Effector memory CD8-positive, alpha-beta T cell (primary cell): ENCODE data around the gene TMEM269.

Experiments used
- ATAC-seq: fragments of 150-1000 bp; cut with Tn5 transposase; replicated peaks from 2 replicates; pipeline ENCODE4 v1.10.0; 2021; ENCODE audit warnings: mild to moderate bottlenecking, moderate library complexity
- DNase-seq, 3 experiments: peaks; one replicate each; pipeline ENCODE4 v3.0.0; 2021
- H3K27ac Mint-ChIP-seq, 2 donors: one replicate each; pipeline ENCODE4 v1.8.0; 2022; ENCODE audit warnings: mild to moderate bottlenecking in 2 of 2, mixed read lengths in 2 of 2, moderate library complexity in 2 of 2
- H3K27me3 Mint-ChIP-seq, 2 donors: one replicate each; pipeline ENCODE4 v1.8.0; 2022; ENCODE audit warnings: mixed read lengths in 2 of 2
- H3K36me3 Mint-ChIP-seq: one replicate; pipeline ENCODE4 v1.8.0; 2022; ENCODE audit warnings: mild to moderate bottlenecking, moderate library complexity, mixed read lengths; ENCODE audit not compliant: insufficient read depth
- H3K4me1 Mint-ChIP-seq, 2 donors: one replicate each; pipeline ENCODE4 v1.8.0; 2022; ENCODE audit warnings: low read depth in 2 of 2, mixed read lengths in 2 of 2
- H3K4me3 Mint-ChIP-seq, 2 donors: one replicate each; pipeline ENCODE4 v1.8.0; 2022; ENCODE audit warnings: mild to moderate bottlenecking in 2 of 2, mixed read lengths in 2 of 2, moderate library complexity in 2 of 2
- H3K9me3 Mint-ChIP-seq, 2 donors: one replicate each; pipeline ENCODE4 v1.8.0; 2022; ENCODE audit warnings: mixed read lengths in 2 of 2

TMEM269 gene

GRCh38 chr1:42845866-42846256 is 61.1 kb downstream of the TMEM269 start:
- peak overlapping the region; percentile 85 to 94 for H3K4me3 Mint-ChIP-seq

GRCh38 chr1:42846257-42847110 is 61.7 kb downstream of the TMEM269 start, which contains the start of gene ZNF691:
Gene ZNF691 (plus strand): TSS chr1:42846613. CDS start chr1:42849659, 3,046 bp downstream.
- ATAC-seq, result peak; percentile 97
- Mint-ChIP-seq H3K36me3 (no peaks in the 10 kb centered on the region), H3K9me3 (no peaks in the 10 kb centered on the region), H3K4me3 (peak within 1 kb of the TSS; percentile 85 to 94), H3K27me3 (no peaks in the 10 kb centered on the region), H3K4me1 (peaks cover 22 to 26% of the 10 kb centered on the region in 2 donors), H3K27ac (peak within 1 kb of the TSS; percentile 63 to 92)
- peak; percentile 78 to 85 (median 82) for DNase-seq

More at GRCh38 chr1:42845866-42846256, 61.1 kb downstream of the TMEM269 start:
- ATAC-seq (peak; percentile 5), DNase-seq (no peak)
- no peaks in the 10 kb centered on the region for H3K36me3 Mint-ChIP-seq
- no peaks in the 10 kb centered on the region for H3K9me3 Mint-ChIP-seq
- H3K4me1 Mint-ChIP-seq, result peaks cover 22 to 26% of the 10 kb centered on the region in 2 donors
- H3K27ac Mint-ChIP-seq, result peak overlapping the region; percentile 63 to 92
- H3K27me3 Mint-ChIP-seq, result no peaks in the 10 kb centered on the region

- peaks cover 22 to 26% of the 10 kb centered on the region in 2 donors for H3K4me1 Mint-ChIP-seq
- no peak for DNase-seq
- no peaks in the 10 kb centered on the region for H3K36me3 Mint-ChIP-seq
- H3K27ac Mint-ChIP-seq, result peak overlapping the region; percentile 63 to 92
- no peaks in the 10 kb centered on the region for H3K27me3 Mint-ChIP-seq
- no peak for ATAC-seq
- H3K9me3 Mint-ChIP-seq, result no peaks in the 10 kb centered on the region
- H3K4me3 Mint-ChIP-seq, result peak overlapping the region; percentile 85 to 94
Observed at GRCh38 chr1:42847111-42847595, 62.4 kb downstream of the TMEM269 start.

GRCh38 chr1:42847721-42848460 is 63.1 kb downstream of the TMEM269 start:
- Mint-ChIP-seq H3K4me3 (peak overlapping the region; percentile 85 to 94), H3K36me3 (no peaks in the 10 kb centered on the region), H3K9me3 (no peaks in the 10 kb centered on the region), H3K4me1 (peaks cover 22 to 26% of the 10 kb centered on the region in 2 donors), H3K27me3 (no peaks in the 10 kb centered on the region), H3K27ac (peak overlapping the region; percentile 63 to 92)
- no peak for DNase-seq
- ATAC-seq, result no peak

- Mint-ChIP-seq H3K27me3 (no peaks in the 10 kb centered on the region), H3K4me3 (no peak overlapping the region), H3K4me1 (peaks cover 22 to 26% of the 10 kb centered on the region in 2 donors), H3K27ac (peak overlapping the region; percentile 28 to 92), H3K36me3 (no peaks in the 10 kb centered on the region), H3K9me3 (no peaks in the 10 kb centered on the region)
- ATAC-seq (no peak), DNase-seq (no peak)
Observed at GRCh38 chr1:42848823-42849537, 64.2 kb downstream of the TMEM269 start.

GRCh38 chr1:42849944-42850343 is 65.2 kb downstream of the TMEM269 start:
- no peak for DNase-seq
- Mint-ChIP-seq H3K27ac (peak overlapping the region in 1 of 2 donors; percentile 5), H3K27me3 (no peaks in the 10 kb centered on the region), H3K4me1 (peaks cover 22 to 26% of the 10 kb centered on the region in 2 donors), H3K36me3 (no peaks in the 10 kb centered on the region), H3K4me3 (no peak overlapping the region), H3K9me3 (no peaks in the 10 kb centered on the region)
- no peak for ATAC-seq
